ENCODE results near the gene TCIRG1. TPM values are rescaled to one million over a fixed set of nuclear protein-coding genes. Genes with fewer than 3 reads are reported as not detected.
A peak's percentile ranks its signal among the peaks of the same experiment; 100 is the strongest.

TCIRG1 gene
- total RNA-seq, 1 donor from 2014 or later: 23.4 TPM

GRCh38 chr11:68006606-68007166 is 32.1 kb upstream of the TCIRG1 start:
- peaks cover 48% of the 10 kb centered on the region for H3K4me1 ChIP-seq
- intact Hi-C loops (cut with micrococcal nuclease): no loop called here

GRCh38 chr11:68007498-68008380 is 31.1 kb upstream of the TCIRG1 start:
- no peak overlapping the region for H3K27ac ChIP-seq (replicated peaks)
- H3K9me3 ChIP-seq (replicated peaks): no peaks in the 10 kb centered on the region
- intact Hi-C loops (cut with micrococcal nuclease): no loop called here
- DNase-seq: no peak
- peaks cover 48% of the 10 kb centered on the region for H3K4me1 ChIP-seq
- H3K4me3 ChIP-seq: no peak overlapping the region
- no peaks in the 10 kb centered on the region for H3K36me3 ChIP-seq
- H3K27me3 ChIP-seq (ENCODE audit: low read depth): no peaks in the 10 kb centered on the region
- TF ChIP-seq CTCF (IDR thresholded peaks at IDR 0.05; ENCODE audit: borderline replicate concordance): no peak

More at GRCh38 chr11:68006606-68007166, 32.1 kb upstream of the TCIRG1 start:
- no peak for DNase-seq
- H3K27me3 ChIP-seq (ENCODE audit: low read depth): no peaks in the 10 kb centered on the region
- no peaks in the 10 kb centered on the region for H3K9me3 ChIP-seq (replicated peaks)
- no peak for TF ChIP-seq CTCF (IDR thresholded peaks at IDR 0.05; ENCODE audit: borderline replicate concordance)
- H3K36me3 ChIP-seq: no peaks in the 10 kb centered on the region
- no peak overlapping the region for H3K27ac ChIP-seq (replicated peaks)
- H3K4me3 ChIP-seq: no peak overlapping the region

- H3K9me3 ChIP-seq (replicated peaks): no peaks in the 10 kb centered on the region
- H3K27me3 ChIP-seq (ENCODE audit: low read depth): no peaks in the 10 kb centered on the region
- intact Hi-C loops (cut with micrococcal nuclease): no loop called here
- TF ChIP-seq CTCF (IDR thresholded peaks at IDR 0.05; ENCODE audit: borderline replicate concordance): no peak
- H3K27ac ChIP-seq (replicated peaks): peak overlapping the region; percentile 83
- peaks cover 40% of the 10 kb centered on the region for H3K4me1 ChIP-seq
- DNase-seq: no peak
- H3K36me3 ChIP-seq: no peaks in the 10 kb centered on the region
- H3K4me3 ChIP-seq: no peak overlapping the region
Measured at GRCh38 chr11:68008381-68009337, 30.2 kb upstream of the TCIRG1 start.

GRCh38 chr11:68009391-68010089 is 29.3 kb upstream of the TCIRG1 start:
- TF ChIP-seq CTCF (IDR thresholded peaks at IDR 0.05; ENCODE audit: borderline replicate concordance): no peak
- H3K9me3 ChIP-seq (replicated peaks): no peaks in the 10 kb centered on the region
- peak overlapping the region; percentile 83 for H3K27ac ChIP-seq (replicated peaks)
- intact Hi-C loops (cut with micrococcal nuclease): no loop called here
- no peaks in the 10 kb centered on the region for H3K27me3 ChIP-seq (ENCODE audit: low read depth)
- DNase-seq: no peak
- peaks cover 32% of the 10 kb centered on the region for H3K4me1 ChIP-seq
- H3K4me3 ChIP-seq: peak overlapping the region; percentile 57
- H3K36me3 ChIP-seq: no peaks in the 10 kb centered on the region

Measured in left ventricle myocardium inferior (tissue), 1 donor.